Neural crest cell (in vitro differentiated cells): ENCODE data around the gene SIGLEC11. TPM values are rescaled to one million over a fixed set of nuclear protein-coding genes. Genes with fewer than 3 reads are reported as not detected.
"Not testable (repeated sequence)": the region's sequence is repeated elsewhere in the genome, so short reads cannot be mapped to it uniquely, and the experiment has no call there.

Source experiments
- DNase-seq: peaks from one replicate; pipeline ENCODE4 v3.0.0; 2021; ENCODE audit warnings: low read depth, mixed read lengths, low spot score
- H3K27ac Mint-ChIP-seq: one replicate; pipeline ENCODE4 v1.8.0; 2021; ENCODE audit warnings: mild to moderate bottlenecking, mixed read lengths; ENCODE audit not compliant: unreplicated experiment
- H3K27me3 Mint-ChIP-seq: 2 replicates; pipeline ENCODE4 v1.8.0; 2021; ENCODE audit warnings: low read depth, mild to moderate bottlenecking, mixed read lengths
- H3K36me3 Mint-ChIP-seq: 2 replicates; pipeline ENCODE4 v1.8.0; 2021; ENCODE audit warnings: low read depth, mild to moderate bottlenecking, mixed read lengths
- H3K4me1 Mint-ChIP-seq: 2 replicates; pipeline ENCODE4 v1.8.0; 2021; ENCODE audit warnings: mixed read lengths
- H3K4me3 Mint-ChIP-seq: one replicate; pipeline ENCODE4 v1.8.0; 2021; ENCODE audit warnings: mild to moderate bottlenecking, mixed read lengths
- H3K9me3 Mint-ChIP-seq: 2 replicates; pipeline ENCODE4 v1.8.0; 2021; ENCODE audit warnings: mixed read lengths
- total RNA-seq: library from RNA; stranded (reverse); gene quantifications from 2 replicates; pipeline ENCODE4 v1.2.1, GENCODE V29; 2021
- TF ChIP-seq, protein P1 (sequence below): fragments of 200-600 bp; sonication (generic); conservative IDR thresholded peaks from 2 replicates; pipeline ENCODE4 v1.5.0; 2021; ENCODE audit warnings: antibody characterized with exemption, mild to moderate bottlenecking

Gene SIGLEC11
- total RNA-seq, 1 donor from 2014 or later, result not detected

DNA sequence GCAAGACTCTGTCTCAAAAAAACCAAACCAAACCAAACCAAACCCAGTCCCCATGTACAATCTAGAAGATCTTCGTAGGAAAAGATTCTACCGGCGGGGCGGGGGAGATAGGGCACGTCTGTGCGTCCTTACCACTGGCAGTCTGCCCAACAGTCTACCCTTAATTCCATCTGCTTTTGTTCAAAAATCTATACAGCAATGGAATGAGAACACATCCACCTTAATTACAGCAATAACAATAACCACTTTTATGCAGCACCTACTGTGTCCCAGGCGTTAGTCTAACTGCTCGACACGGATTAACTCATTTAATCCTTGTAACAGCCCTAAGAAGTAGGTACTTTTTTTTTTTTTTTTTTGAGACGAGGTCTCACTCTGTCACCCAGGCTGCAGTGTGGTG is 34.5 kb downstream of the SIGLEC11 start:
- H3K4me1 Mint-ChIP-seq, result peaks cover 46% of the 10 kb centered on the region
- TF ChIP-seq, protein P1, sequence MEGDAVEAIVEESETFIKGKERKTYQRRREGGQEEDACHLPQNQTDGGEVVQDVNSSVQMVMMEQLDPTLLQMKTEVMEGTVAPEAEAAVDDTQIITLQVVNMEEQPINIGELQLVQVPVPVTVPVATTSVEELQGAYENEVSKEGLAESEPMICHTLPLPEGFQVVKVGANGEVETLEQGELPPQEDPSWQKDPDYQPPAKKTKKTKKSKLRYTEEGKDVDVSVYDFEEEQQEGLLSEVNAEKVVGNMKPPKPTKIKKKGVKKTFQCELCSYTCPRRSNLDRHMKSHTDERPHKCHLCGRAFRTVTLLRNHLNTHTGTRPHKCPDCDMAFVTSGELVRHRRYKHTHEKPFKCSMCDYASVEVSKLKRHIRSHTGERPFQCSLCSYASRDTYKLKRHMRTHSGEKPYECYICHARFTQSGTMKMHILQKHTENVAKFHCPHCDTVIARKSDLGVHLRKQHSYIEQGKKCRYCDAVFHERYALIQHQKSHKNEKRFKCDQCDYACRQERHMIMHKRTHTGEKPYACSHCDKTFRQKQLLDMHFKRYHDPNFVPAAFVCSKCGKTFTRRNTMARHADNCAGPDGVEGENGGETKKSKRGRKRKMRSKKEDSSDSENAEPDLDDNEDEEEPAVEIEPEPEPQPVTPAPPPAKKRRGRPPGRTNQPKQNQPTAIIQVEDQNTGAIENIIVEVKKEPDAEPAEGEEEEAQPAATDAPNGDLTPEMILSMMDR, result no peak
- peaks cover 16% of the 10 kb centered on the region for H3K27me3 Mint-ChIP-seq
- H3K4me3 Mint-ChIP-seq, result peak overlapping the region; percentile 81
- H3K9me3 Mint-ChIP-seq, result peaks cover 5% of the 10 kb centered on the region
- DNase-seq, result no peak
- H3K27ac Mint-ChIP-seq, result no peak overlapping the region
- peaks cover 27% of the 10 kb centered on the region for H3K36me3 Mint-ChIP-seq

DNA sequence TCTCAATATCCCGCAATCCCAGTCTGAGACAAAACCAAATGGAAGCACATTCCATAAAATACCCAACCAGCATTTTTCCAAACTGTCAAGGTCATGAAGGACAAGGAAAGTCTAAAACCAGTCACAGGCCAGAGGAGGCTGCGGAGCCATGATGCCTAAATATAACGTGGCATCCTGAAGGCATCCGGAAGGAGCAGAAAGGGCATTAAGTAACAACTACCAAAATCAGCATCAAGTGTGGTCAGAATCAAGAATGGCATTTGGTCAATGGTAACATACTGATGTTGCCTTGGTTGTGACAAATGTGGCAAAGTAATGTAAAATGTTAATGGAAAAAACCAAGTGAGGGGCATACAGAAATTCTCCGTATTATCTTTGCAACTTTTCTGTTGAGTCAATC is 35.5 kb downstream of the SIGLEC11 start:
- TF ChIP-seq, protein P1, result no peak
- H3K27me3 Mint-ChIP-seq, result peaks cover 16% of the 10 kb centered on the region
- DNase-seq, result no peak
- H3K36me3 Mint-ChIP-seq, result peaks cover 27% of the 10 kb centered on the region
- H3K27ac Mint-ChIP-seq, result no peak overlapping the region
- H3K9me3 Mint-ChIP-seq, result peaks cover 5% of the 10 kb centered on the region
- peak overlapping the region; percentile 74 for H3K4me3 Mint-ChIP-seq
- H3K4me1 Mint-ChIP-seq, result peaks cover 47% of the 10 kb centered on the region

DNA sequence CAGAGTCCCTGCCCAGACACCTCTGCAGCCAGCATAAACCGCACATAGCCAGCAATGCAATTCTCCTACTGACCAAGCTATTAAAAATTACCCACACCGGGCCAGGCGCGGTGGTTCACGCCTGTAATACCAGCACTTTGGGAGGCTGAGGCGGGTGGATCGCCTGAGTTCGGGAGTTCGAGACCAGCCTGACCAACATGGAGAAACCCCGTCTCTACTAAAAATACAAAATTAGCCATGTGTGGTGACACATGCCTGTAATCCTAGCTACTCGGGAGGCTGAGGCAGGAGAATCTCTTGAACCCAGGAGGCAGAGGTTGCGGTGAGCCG is 36.1 kb downstream of the SIGLEC11 start:
- Mint-ChIP-seq H3K4me3 (peak overlapping the region; percentile 72), H3K4me1 (peaks cover 45% of the 10 kb centered on the region), H3K36me3 (peaks cover 23% of the 10 kb centered on the region), H3K27me3 (peaks cover 13% of the 10 kb centered on the region)
- not testable (repeated sequence) for DNase-seq, H3K27ac Mint-ChIP-seq, H3K9me3 Mint-ChIP-seq

DNA sequence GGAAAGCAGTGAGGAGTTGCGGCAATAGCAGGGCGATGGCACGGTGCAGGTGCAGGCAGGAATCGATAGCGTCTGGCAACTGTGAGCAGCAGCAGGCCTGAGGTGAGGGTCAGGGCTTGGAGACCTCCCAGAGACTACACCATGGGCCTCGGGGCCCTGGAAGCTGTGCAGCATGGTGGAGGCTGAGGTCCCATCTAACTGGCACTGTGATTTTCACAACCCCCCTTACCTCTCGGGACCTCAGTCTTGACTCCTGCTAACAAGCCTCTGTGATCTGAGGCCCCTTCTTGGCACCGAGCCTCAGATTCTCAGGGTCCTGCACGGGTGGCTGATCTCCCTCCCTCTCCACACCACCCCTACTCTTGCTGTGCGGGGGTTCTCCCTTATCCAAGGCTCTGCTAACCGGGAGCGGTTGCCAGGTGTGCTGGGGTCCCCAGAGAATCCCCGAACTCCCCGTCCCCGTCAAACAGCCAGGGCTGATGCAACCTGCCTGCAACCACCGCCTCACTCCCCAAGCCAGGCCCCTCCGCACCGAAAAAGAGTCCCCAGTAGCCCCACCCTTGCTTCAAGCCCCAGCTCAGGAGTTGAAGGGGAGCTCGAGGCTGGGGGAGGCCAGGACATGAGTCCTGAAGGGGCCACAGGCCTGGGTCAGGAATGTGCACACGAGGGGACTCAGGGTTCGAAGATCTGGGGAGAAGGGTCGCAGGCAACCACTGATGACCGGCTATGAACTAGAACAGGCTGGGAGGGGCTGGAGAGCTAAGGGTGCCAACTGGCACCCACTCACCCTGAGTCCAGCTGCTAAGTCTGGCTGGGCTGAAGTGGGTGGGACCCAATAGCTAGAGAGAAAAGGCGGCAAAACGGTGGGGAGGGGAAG is 36.7 kb downstream of the SIGLEC11 start:
- Mint-ChIP-seq H3K4me1 (peaks cover 39% of the 10 kb centered on the region), H3K27me3 (peaks cover 7% of the 10 kb centered on the region), H3K36me3 (peaks cover 24% of the 10 kb centered on the region), H3K4me3 (peak overlapping the region; percentile 72), H3K27ac (peak overlapping the region; percentile 19), H3K9me3 (no peaks in the 10 kb centered on the region)
- no peak for DNase-seq
- TF ChIP-seq, protein P1, result no peak

DNA sequence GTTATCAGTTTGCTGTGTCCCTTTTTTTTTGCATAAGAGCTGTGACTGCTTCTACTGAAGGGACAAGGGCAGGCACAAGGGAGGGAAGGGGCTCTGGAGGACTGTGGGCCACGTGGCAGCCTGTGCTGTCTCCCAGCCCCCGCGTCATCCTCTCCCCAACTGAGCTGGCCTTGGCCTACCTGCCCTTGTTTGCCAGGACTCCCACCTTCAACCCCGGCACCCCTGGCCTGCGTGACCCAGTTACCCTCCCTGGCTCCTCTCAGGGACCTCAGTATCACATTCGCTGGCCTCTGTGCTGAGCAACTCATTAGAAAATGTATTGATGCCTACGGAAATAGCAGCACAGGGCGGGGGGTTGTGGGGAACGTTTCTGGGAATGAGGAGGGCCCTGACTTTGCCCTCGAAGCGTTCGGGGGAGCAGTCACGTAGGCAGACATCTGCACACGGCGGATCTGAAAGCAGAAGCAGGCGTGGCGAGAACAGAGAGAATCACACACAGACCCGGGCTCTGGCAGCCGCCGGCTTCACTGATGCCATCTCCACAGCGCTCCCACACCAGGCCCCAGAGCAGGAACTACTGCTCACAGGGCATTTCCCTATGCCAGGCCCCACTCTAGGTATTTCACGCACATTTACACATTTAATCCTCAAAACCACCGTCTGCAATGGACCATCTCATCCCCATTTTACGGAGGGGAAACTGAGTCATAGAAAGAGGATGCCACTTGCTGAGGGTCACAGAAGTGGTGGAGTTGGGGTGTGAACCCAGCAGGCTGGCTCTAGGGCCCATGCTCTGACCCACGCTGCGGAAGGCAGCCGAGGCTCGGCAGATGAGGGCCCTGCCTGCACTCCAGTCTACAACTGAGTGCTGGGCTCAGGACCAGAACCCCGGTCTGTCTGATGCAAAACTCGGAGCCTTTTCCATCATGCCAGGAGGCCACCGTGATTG is 37.6 kb downstream of the SIGLEC11 start:
- H3K4me3 Mint-ChIP-seq, result peak overlapping the region; percentile 47
- no peaks in the 10 kb centered on the region for H3K9me3 Mint-ChIP-seq
- no peak for DNase-seq
- peaks cover 3% of the 10 kb centered on the region for H3K27me3 Mint-ChIP-seq
- peaks cover 21% of the 10 kb centered on the region for H3K36me3 Mint-ChIP-seq
- TF ChIP-seq, protein P1, result no peak
- peaks cover 32% of the 10 kb centered on the region for H3K4me1 Mint-ChIP-seq
- H3K27ac Mint-ChIP-seq, result peak overlapping the region; percentile 19
